ENCODE results near the gene RTN4RL2. TPM values are rescaled to one million over a fixed set of nuclear protein-coding genes. Genes with fewer than 3 reads are reported as not detected.

The RTN4RL2 gene
- total and polyA plus RNA-seq, 9 of the 15 experiments (the other 6 are each of a cell fraction or from before 2014, with no cell fraction given), result 0.06 to 1.9 (median 0.34) TPM; not detected in 4

DNA sequence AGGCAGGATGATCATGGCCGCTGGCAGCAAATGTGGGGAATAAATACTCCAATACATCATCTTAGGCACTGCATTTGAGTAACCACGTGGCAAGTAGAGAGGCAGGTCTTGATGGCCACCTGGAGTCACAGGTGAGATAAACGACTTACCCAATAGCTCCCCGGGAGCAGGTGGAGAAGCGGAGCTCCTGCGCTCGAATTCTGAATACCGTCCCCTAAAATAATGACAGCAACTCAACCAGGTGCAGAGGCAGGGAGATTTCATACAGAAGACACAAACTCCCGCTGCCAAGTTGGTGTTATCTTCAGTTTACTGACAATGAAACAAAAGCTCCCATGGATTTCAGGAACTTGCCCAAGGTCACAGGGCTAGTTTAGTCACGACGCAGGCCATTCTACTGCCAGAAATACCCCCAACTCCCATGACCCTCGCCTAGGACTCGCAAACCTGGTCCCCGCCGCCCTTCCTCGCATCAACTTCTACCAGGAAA is 33.8 kb upstream of the RTN4RL2 start (continued):
- TF ChIP-seq, protein P1, sequence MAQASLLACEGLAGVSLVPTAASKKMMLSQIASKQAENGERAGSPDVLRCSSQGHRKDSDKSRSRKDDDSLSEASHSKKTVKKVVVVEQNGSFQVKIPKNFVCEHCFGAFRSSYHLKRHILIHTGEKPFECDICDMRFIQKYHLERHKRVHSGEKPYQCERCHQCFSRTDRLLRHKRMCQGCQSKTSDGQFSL (CRISPR knock-in tag; IDR thresholded peaks at IDR 0.05), result 0 out of 2 replicates have a peak, but pooled peaks have one; percentile 28
- TF ChIP-seq, protein P1 (tag; IDR thresholded peaks at IDR 0.05), result no peak
- TF ChIP-seq FOXA3 (CRISPR knock-in tag; conservative IDR thresholded peaks at IDR 0.05 in 1 of 2, IDR thresholded peaks at IDR 0.05 in 1 of 2) (0 out of 4 replicates have a peak, but pooled peaks of 1 of the 2 experiments have one; percentile 10), ZC3H4 (CRISPR knock-in tag; IDR thresholded peaks at IDR 0.05; ENCODE audit: borderline replicate concordance) (no peak), LARP7 (IDR thresholded peaks at IDR 0.05) (no peak), POLR2AphosphoS5 (IDR thresholded peaks at IDR 0.05; ENCODE audit: control insufficient read depth, insufficient read depth, low read depth, low read length) (no peak), NEUROD1 (IDR thresholded peaks at IDR 0.05; ENCODE audit: borderline replicate concordance, low read depth, low read length, partially characterized antibody) (no peak), NFRKB (IDR thresholded peaks at IDR 0.05; ENCODE audit: low read depth) (0 out of 2 replicates have a peak, but pooled peaks have one; percentile 5)
- TF ChIP-seq, protein P2, sequence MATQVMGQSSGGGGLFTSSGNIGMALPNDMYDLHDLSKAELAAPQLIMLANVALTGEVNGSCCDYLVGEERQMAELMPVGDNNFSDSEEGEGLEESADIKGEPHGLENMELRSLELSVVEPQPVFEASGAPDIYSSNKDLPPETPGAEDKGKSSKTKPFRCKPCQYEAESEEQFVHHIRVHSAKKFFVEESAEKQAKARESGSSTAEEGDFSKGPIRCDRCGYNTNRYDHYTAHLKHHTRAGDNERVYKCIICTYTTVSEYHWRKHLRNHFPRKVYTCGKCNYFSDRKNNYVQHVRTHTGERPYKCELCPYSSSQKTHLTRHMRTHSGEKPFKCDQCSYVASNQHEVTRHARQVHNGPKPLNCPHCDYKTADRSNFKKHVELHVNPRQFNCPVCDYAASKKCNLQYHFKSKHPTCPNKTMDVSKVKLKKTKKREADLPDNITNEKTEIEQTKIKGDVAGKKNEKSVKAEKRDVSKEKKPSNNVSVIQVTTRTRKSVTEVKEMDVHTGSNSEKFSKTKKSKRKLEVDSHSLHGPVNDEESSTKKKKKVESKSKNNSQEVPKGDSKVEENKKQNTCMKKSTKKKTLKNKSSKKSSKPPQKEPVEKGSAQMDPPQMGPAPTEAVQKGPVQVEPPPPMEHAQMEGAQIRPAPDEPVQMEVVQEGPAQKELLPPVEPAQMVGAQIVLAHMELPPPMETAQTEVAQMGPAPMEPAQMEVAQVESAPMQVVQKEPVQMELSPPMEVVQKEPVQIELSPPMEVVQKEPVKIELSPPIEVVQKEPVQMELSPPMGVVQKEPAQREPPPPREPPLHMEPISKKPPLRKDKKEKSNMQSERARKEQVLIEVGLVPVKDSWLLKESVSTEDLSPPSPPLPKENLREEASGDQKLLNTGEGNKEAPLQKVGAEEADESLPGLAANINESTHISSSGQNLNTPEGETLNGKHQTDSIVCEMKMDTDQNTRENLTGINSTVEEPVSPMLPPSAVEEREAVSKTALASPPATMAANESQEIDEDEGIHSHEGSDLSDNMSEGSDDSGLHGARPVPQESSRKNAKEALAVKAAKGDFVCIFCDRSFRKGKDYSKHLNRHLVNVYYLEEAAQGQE (IDR thresholded peaks at IDR 0.05; ENCODE audit: borderline replicate concordance), result no peak
- TF ChIP-seq, protein P2 (CRISPR knock-in tag; IDR thresholded peaks at IDR 0.05; ENCODE audit: low read depth), result 0 out of 2 replicates have a peak, but pooled peaks have one; percentile 40
- TF ChIP-seq, protein P3, sequence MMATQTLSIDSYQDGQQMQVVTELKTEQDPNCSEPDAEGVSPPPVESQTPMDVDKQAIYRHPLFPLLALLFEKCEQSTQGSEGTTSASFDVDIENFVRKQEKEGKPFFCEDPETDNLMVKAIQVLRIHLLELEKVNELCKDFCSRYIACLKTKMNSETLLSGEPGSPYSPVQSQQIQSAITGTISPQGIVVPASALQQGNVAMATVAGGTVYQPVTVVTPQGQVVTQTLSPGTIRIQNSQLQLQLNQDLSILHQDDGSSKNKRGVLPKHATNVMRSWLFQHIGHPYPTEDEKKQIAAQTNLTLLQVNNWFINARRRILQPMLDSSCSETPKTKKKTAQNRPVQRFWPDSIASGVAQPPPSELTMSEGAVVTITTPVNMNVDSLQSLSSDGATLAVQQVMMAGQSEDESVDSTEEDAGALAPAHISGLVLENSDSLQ (IDR thresholded peaks at IDR 0.05), result 0 out of 2 replicates have a peak, but pooled peaks have one; percentile 6
- TF ChIP-seq, protein P4, sequence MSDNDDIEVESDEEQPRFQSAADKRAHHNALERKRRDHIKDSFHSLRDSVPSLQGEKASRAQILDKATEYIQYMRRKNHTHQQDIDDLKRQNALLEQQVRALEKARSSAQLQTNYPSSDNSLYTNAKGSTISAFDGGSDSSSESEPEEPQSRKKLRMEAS (CRISPR knock-in tag; IDR thresholded peaks at IDR 0.05), result peak; percentile 14
- TF ChIP-seq, protein P5, sequence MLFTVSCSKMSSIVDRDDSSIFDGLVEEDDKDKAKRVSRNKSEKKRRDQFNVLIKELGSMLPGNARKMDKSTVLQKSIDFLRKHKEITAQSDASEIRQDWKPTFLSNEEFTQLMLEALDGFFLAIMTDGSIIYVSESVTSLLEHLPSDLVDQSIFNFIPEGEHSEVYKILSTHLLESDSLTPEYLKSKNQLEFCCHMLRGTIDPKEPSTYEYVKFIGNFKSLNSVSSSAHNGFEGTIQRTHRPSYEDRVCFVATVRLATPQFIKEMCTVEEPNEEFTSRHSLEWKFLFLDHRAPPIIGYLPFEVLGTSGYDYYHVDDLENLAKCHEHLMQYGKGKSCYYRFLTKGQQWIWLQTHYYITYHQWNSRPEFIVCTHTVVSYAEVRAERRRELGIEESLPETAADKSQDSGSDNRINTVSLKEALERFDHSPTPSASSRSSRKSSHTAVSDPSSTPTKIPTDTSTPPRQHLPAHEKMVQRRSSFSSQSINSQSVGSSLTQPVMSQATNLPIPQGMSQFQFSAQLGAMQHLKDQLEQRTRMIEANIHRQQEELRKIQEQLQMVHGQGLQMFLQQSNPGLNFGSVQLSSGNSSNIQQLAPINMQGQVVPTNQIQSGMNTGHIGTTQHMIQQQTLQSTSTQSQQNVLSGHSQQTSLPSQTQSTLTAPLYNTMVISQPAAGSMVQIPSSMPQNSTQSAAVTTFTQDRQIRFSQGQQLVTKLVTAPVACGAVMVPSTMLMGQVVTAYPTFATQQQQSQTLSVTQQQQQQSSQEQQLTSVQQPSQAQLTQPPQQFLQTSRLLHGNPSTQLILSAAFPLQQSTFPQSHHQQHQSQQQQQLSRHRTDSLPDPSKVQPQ (CRISPR knock-in tag; IDR thresholded peaks at IDR 0.05; ENCODE audit: borderline replicate concordance), result no peak
